ENCODE measurements around the gene DNAJC3.
"Not testable (repeated sequence)": the region's sequence is repeated elsewhere in the genome, so short reads cannot be mapped to it uniquely, and the experiment has no call there.

DNAJC3 gene

DNA sequence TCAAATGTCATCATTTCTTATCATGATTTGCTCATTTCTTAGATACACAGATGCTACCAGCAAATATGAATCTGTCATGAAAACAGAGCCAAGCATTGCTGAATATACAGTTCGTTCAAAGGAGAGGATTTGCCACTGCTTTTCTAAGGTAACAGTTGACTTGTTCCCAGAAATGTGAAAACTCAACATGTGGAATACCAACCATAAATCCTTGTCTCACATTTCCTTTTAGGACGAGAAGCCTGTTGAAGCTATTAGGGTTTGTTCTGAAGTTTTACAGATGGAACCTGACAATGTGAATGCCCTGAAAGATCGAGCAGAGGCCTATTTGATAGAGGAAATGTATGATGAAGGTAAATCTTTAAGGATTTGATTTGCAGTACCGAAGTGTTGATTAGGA, 86.7 kb downstream of the DNAJC3 start:
- Histone ChIP-seq H3K9me3 (replicated peaks in 1 of 11) (no peaks in the 10 kb centered on the region), H3K27ac (no peak overlapping the region), H3K36me3 (peaks cover 79 to 97% (median 86%) of the 10 kb centered on the region in 11 experiments), H3K4me1 (no peaks in the 10 kb centered on the region), H3K9ac (no peak overlapping the region), H4K20me1 (peaks cover 0 to 17% (median 0%) of the 10 kb centered on the region in 11 experiments; a peak in 4 of 22 replicates), H3K4me2 (no peak overlapping the region), H3K4me3 (no peak overlapping the region), H3K27me3 (no peaks in the 10 kb centered on the region)
- TF ChIP-seq Cebpa-rat (IDR thresholded peaks at IDR 0.05) = no peak

DNA sequence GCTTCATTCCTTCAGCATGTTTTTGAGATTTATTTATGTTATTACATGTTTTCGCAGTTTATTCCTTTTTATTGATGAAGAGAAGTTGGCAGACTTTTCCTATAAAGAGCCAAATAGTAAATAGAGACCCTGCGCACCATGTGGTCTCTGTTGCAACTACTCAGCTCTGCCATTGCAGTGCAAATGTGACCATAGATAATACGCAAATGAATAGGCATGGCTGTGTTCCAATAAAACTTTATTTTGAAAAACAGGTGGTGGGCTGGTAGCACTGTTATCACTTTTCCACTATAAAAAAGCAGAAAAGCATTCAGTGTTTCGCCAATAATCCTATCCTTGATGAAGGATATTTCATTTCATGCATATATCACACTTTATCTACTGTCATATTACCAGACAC, 95.0 kb downstream of the DNAJC3 start:
- no peak overlapping the region for H3K4me3 ChIP-seq
- no peak overlapping the region for H3K9ac ChIP-seq
- no peak for TF ChIP-seq Cebpa-rat (IDR thresholded peaks at IDR 0.05)
- no peaks in the 10 kb centered on the region for H3K27me3 ChIP-seq
- H3K4me1 ChIP-seq = no peaks in the 10 kb centered on the region
- peaks cover 0 to 40% (median 0%) of the 10 kb centered on the region in 11 experiments; a peak in 3 of 22 replicates for H4K20me1 ChIP-seq
- no peak overlapping the region for H3K27ac ChIP-seq
- H3K4me2 ChIP-seq = no peak overlapping the region
- H3K9me3 ChIP-seq (replicated peaks in 1 of 11) = no peaks in the 10 kb centered on the region
- H3K36me3 ChIP-seq = peaks cover 39 to 96% (median 62%) of the 10 kb centered on the region in 11 experiments

DNA sequence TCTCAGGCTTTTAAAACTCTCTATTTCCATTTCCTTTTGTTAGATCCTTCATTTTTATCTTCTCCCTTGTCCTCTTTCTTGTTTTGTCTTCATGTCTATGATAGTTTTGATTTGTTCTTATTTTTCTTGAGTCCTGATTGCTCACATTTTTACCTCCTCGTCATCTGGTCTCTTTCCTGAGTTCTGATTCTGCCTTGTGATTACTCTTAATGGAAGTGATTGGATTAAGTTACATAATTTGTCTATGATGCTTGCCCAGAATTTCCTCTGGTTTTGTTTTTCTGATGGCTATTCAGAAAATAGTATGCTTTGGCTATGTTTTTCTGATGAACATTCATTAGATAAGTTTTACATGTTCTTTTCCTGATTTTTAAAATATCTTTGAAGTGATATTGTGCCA, 102.6 kb downstream of the DNAJC3 start:
- H3K4me3 ChIP-seq = no peak overlapping the region
- TF ChIP-seq Cebpa-rat (IDR thresholded peaks at IDR 0.05) = no peak
- H3K4me1 ChIP-seq = no peaks in the 10 kb centered on the region
- H3K9ac ChIP-seq = no peak overlapping the region
- H3K27me3 ChIP-seq = no peaks in the 10 kb centered on the region
- peaks cover 0 to 48% (median 0%) of the 10 kb centered on the region in 11 experiments; a peak in 6 of 22 replicates for H4K20me1 ChIP-seq
- peaks cover 5 to 22% (median 15%) of the 10 kb centered on the region in 11 experiments; a peak in 21 of 22 replicates for H3K9me3 ChIP-seq (replicated peaks in 1 of 11)
- H3K36me3 ChIP-seq = peaks cover 59 to 100% (median 75%) of the 10 kb centered on the region in 11 experiments
- no peak overlapping the region for H3K4me2 ChIP-seq
- H3K27ac ChIP-seq = no peak overlapping the region

DNA sequence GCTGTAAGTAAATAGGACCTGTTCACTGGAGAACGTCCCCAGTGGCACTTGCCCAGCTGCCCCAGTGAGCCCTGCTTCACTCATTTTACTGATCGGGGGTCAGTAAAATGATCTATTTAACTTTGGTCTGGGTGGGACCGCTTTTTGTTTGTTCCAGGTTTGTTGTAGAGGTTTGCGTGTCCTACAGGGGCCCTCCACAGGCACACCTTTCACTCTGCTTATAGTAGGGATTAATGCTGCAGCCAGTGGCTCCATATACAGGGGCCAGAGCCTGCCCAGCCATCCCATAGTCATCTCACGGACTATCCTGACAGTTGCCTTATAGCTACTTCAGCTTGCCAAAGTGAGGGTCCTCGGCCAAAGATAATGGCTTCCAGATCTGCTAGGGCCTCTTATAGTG, 104.1 kb downstream of the DNAJC3 start:
- Histone ChIP-seq H4K20me1 (peaks cover 0 to 36% (median 0%) of the 10 kb centered on the region in 11 experiments; a peak in 6 of 22 replicates), H3K4me3 (no peak overlapping the region), H3K27me3 (no peaks in the 10 kb centered on the region), H3K27ac (no peak overlapping the region), H3K9ac (no peak overlapping the region), H3K36me3 (peaks cover 65 to 100% (median 80%) of the 10 kb centered on the region in 11 experiments), H3K4me2 (no peak overlapping the region), H3K4me1 (no peaks in the 10 kb centered on the region), H3K9me3 (replicated peaks in 1 of 11) (peaks cover 5 to 22% (median 15%) of the 10 kb centered on the region in 11 experiments; a peak in 21 of 22 replicates)
- TF ChIP-seq Cebpa-rat (IDR thresholded peaks at IDR 0.05) = no peak

DNA sequence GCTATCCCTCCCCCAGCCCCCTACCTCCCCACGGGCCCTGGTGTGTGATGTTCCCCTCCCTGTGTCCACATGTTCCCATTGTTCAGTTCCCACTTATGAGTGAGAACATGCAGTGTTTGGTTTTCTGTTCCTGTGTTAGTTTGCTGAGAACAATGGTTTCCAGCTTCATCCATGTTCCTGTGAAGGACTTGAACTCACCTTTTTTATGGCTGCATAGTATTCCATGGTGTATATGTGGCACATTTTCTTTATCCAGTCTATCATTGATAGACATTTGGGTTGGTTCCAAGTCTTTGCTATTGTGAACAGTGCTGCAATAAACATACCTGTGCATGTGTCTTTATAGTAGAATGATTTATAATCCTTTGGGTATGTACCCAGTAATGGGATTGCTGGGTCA, 105.0 kb downstream of the DNAJC3 start:
- not testable (repeated sequence) for H3K27me3 ChIP-seq, H3K9ac ChIP-seq, H3K4me2 ChIP-seq

DNA sequence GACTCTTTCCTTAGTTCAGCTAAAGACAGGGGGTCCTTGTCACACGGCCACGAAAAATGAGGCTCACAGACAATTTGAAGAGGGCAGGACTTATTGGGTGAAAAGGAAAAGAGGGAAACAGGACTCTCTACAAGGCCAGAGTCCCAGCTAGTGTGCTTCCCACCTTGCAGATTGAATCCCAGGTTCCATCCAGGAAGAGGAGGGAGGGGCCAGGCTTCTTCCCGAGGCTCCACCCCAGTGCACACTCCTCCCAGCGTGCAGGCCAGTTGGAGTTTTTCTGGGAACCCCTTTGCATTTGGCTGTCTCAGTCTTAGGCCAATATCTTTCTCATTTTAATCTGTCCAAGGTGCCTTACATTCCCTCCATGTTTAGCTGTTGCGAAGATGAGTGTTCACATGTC, 106.8 kb downstream of the DNAJC3 start:
- peaks cover 7 to 29% (median 20%) of the 10 kb centered on the region in 11 experiments; a peak in 21 of 22 replicates for H3K9me3 ChIP-seq (replicated peaks in 1 of 11)
- peaks cover 68 to 100% (median 85%) of the 10 kb centered on the region in 11 experiments for H3K36me3 ChIP-seq
- H3K4me1 ChIP-seq = no peaks in the 10 kb centered on the region
- no peak overlapping the region for H3K9ac ChIP-seq
- no peaks in the 10 kb centered on the region for H3K27me3 ChIP-seq
- H3K27ac ChIP-seq = no peak overlapping the region
- H4K20me1 ChIP-seq = peaks cover 0 to 22% (median 0%) of the 10 kb centered on the region in 11 experiments; a peak in 6 of 22 replicates
- TF ChIP-seq Cebpa-rat (IDR thresholded peaks at IDR 0.05) = no peak
- H3K4me2 ChIP-seq = no peak overlapping the region
- H3K4me3 ChIP-seq = no peak overlapping the region

More for the DNA sequence above, 105.0 kb downstream of the DNAJC3 start:
- H3K36me3 ChIP-seq = peaks cover 67 to 100% (median 79%) of the 10 kb centered on the region in 11 experiments
- H3K4me3 ChIP-seq, H3K4me1 ChIP-seq, H3K27ac ChIP-seq: not testable (repeated sequence)
- H3K9me3 ChIP-seq (replicated peaks in 1 of 11) = peaks cover 5 to 22% (median 15%) of the 10 kb centered on the region in 11 experiments; a peak in 21 of 22 replicates
- peaks cover 0 to 31% (median 0%) of the 10 kb centered on the region in 11 experiments; a peak in 6 of 22 replicates for H4K20me1 ChIP-seq

DNA sequence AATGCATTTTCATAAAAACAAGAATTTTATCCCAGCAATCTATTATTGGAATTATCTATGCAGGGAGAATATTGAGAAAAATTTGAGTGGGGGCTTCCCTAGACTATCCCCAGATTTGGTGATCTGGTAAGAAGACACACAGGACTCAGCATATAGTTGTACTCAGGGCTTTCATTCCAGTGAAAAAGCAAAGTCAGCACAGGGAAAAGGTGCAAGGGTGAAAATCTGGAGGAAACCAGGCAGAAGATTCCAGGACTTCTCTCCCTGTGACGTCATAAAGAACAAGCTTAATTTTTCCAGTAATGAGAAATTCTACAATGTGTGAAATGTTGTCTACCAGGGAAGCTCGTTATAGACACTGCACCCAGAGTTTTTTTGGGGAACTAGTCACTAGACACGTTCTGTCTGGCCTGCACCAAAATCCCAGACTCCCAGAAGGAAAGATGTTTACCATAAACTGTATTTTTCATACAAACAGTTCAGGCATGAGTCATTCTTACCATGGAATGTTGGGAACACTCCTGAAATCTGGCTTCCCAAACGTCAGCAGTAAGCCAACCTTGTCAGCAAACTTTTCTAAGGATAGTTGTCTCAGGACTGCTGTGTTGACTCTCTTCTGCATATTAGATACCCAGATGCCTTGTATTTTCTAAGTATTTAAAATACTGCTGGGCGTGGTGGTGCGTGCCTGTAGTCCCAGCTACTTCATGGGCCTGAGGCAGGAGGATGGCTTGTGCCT, 107.4 kb downstream of the DNAJC3 start:
- Histone ChIP-seq H3K36me3 (peaks cover 71 to 100% (median 88%) of the 10 kb centered on the region in 11 experiments), H3K4me2 (no peak overlapping the region), H4K20me1 (peaks cover 0 to 22% (median 0%) of the 10 kb centered on the region in 11 experiments; a peak in 6 of 22 replicates)

DNA sequence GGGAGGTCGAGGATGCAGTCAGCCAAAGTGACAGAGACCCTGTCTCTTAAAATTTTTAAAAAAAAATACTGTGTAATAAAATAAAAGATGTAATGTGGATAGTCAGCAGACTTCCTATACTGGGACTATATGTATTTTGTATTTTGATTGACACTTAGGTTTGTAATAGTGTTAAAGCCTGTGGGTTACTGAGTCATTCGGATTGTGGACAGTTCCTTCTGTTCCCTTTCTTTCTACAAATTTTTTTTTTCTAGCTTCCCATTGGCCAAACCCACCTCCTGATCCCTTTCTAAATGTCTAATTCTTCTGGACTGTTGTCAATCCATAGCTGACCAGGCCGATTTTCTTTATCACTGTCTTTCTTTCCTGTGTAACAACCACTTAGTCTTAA, 108.0 kb downstream of the DNAJC3 start:
- H3K36me3 ChIP-seq = peaks cover 69 to 100% (median 88%) of the 10 kb centered on the region in 11 experiments
- H3K4me1 ChIP-seq = no peaks in the 10 kb centered on the region
- H3K4me2 ChIP-seq = no peak overlapping the region
- H3K9me3 ChIP-seq (replicated peaks in 1 of 11) = peaks cover 14 to 34% (median 28%) of the 10 kb centered on the region in 11 experiments; a peak in 21 of 22 replicates
- H4K20me1 ChIP-seq = peaks cover 0 to 22% (median 0%) of the 10 kb centered on the region in 11 experiments; a peak in 6 of 22 replicates
- H3K4me3 ChIP-seq = no peak overlapping the region
- TF ChIP-seq Cebpa-rat (IDR thresholded peaks at IDR 0.05) = no peak
- H3K27ac ChIP-seq = no peak overlapping the region
- no peaks in the 10 kb centered on the region for H3K27me3 ChIP-seq
- no peak overlapping the region for H3K9ac ChIP-seq

More for the DNA sequence above, 107.4 kb downstream of the DNAJC3 start:
- TF ChIP-seq Cebpa-rat (IDR thresholded peaks at IDR 0.05) = no peak
- H3K27ac ChIP-seq = no peak overlapping the region
- H3K27me3 ChIP-seq = no peaks in the 10 kb centered on the region
- H3K4me1 ChIP-seq = no peaks in the 10 kb centered on the region
- no peak overlapping the region for H3K9ac ChIP-seq
- no peak overlapping the region for H3K4me3 ChIP-seq
- H3K9me3 ChIP-seq (replicated peaks in 1 of 11) = peaks cover 13 to 35% (median 26%) of the 10 kb centered on the region in 11 experiments; a peak in 21 of 22 replicates

DNA sequence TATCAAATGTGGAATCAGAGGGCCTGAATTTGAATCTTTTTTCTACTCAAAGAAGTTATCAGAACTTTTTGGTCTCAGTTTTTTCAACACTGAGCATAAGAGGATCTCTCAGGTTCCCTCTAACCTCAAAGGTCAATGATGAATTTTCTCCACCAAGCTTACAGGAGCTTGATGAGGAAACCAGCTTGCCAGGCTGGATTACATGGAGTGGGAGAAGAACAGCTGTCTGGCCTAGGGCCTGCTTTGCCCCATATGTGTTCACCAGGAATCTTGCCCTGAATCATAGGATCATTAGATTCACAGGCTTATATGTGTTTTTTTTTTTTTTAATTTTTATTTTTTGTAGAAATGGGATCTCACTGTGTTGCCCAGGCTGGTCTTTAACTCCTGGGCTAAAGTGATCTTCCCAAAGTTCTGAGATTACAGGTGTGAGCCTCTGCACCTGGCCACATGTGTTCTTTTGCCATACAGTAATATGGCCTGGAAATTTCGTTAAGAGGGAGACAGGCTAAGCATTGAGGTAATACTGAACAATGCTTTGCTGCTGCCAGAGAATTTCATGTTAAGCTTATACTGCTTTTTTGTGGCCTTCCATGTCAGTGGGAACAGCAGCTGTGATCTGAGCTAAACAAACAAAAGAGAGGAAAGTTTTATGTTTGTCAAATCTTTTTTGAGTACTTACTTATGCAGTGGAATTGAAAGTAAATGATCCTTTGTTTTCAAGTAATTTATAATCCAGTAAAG, 110.6 kb downstream of the DNAJC3 start:
- no peak overlapping the region for H3K9ac ChIP-seq
- no peak overlapping the region for H3K4me2 ChIP-seq
- H3K27me3 ChIP-seq = no peaks in the 10 kb centered on the region
- H4K20me1 ChIP-seq = peaks cover 0 to 22% (median 0%) of the 10 kb centered on the region in 11 experiments; a peak in 7 of 22 replicates
- no peak overlapping the region for H3K4me3 ChIP-seq
- peaks cover 68 to 100% (median 92%) of the 10 kb centered on the region in 11 experiments for H3K36me3 ChIP-seq
- no peak for TF ChIP-seq Cebpa-rat (IDR thresholded peaks at IDR 0.05)
- peaks cover 7 to 15% (median 13%) of the 10 kb centered on the region in 11 experiments; a peak in 18 of 22 replicates for H3K9me3 ChIP-seq (replicated peaks in 1 of 11)
- no peaks in the 10 kb centered on the region for H3K4me1 ChIP-seq
- no peak overlapping the region for H3K27ac ChIP-seq

All from BLaER1 treated with 17β-estradiol and CSF1 and Interleukin-3, amounts not matched to agents 10 nM and 100 nM (cell line).